LNCaP clone FGC (cell line): Measurements from ENCODE around the gene CAP1.

Experiments used
- DNase-seq: peaks from one replicate; pipeline ENCODE4 v3.0.0-alpha.2; 2011; ENCODE audit warnings: low read depth
- H3K4me3 ChIP-seq: 2 replicates; pipeline ENCODE4 v1.5.1; 2011; ENCODE audit warnings: mild to moderate bottlenecking, low read depth, low read length, control low read depth
- TF ChIP-seq, protein P1 (sequence below): IDR thresholded peaks from 2 replicates; pipeline ENCODE4 v1.5.1; 2012; ENCODE audit warnings: mild to moderate bottlenecking; ENCODE audit not compliant: control insufficient read depth, insufficient read depth; ENCODE audit errors: extremely low read depth

CAP1 gene

DNA sequence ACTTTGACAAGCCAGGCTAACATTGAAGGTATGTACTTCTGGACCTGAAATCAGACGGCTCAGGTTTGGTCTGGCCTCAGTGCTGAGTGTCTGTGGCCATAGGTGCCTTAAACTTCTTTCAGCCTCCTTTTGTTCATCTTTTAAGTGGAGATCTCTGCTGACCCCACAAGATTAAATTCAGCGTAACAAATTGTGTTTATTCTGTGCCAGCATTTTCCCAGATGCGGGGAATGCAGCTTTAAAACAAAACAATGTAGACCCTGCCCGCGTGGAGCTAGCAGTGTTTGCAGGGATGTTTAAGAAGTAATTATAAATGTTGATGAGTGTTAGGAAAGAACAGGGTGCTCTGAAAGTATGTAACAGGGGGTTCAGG is 923 bp downstream of the CAP1 start:
- H3K4me3 ChIP-seq, result peak overlapping the region; percentile 97
- TF ChIP-seq, protein P1, sequence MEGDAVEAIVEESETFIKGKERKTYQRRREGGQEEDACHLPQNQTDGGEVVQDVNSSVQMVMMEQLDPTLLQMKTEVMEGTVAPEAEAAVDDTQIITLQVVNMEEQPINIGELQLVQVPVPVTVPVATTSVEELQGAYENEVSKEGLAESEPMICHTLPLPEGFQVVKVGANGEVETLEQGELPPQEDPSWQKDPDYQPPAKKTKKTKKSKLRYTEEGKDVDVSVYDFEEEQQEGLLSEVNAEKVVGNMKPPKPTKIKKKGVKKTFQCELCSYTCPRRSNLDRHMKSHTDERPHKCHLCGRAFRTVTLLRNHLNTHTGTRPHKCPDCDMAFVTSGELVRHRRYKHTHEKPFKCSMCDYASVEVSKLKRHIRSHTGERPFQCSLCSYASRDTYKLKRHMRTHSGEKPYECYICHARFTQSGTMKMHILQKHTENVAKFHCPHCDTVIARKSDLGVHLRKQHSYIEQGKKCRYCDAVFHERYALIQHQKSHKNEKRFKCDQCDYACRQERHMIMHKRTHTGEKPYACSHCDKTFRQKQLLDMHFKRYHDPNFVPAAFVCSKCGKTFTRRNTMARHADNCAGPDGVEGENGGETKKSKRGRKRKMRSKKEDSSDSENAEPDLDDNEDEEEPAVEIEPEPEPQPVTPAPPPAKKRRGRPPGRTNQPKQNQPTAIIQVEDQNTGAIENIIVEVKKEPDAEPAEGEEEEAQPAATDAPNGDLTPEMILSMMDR, result no peak
- DNase-seq, result no peak

DNA sequence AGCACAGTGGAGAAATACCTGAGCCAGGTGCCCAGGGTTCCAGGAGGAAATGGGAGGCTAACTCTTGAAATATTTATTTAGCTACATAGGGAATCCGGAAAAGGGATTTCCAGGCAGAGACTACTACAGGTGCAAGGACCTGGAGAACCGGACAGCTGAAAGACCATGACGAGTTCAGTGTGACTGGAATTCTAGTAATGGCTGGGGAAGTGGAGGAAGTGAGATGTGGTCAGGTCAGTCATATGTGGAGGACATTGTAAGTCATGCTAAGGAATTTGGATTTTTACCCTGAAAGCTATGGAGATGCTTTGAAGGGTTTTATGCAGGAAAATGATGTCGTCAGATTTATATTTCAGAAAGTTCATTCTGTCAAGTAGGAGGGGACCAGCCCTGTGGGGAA is 1.8 kb downstream of the CAP1 start:
- DNase-seq, result no peak
- H3K4me3 ChIP-seq, result no peak overlapping the region; the same call in 1 of the 2 replicates
- TF ChIP-seq, protein P1, result no peak

DNA sequence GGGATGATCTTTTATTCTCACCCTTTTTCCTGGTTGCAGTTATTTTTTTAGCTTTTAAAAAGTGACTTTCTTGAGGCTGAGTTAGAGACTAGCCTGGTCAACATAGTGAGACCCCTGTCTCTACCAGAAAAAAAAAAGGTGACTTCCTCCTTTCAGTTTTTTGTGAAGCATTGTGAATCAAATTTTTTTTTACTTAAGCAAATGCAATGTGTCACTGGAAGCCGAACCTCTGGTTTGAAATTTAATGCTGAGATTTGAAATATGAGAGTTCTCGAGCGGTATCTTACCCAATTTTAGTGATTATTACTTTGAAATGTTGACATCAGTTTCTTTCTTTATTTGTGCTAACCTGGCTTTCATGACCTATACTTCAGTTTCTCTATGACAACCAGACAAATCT is 3.6 kb downstream of the CAP1 start:
- no peak for DNase-seq
- TF ChIP-seq, protein P1, result no peak
- H3K4me3 ChIP-seq, result no peak overlapping the region

DNA sequence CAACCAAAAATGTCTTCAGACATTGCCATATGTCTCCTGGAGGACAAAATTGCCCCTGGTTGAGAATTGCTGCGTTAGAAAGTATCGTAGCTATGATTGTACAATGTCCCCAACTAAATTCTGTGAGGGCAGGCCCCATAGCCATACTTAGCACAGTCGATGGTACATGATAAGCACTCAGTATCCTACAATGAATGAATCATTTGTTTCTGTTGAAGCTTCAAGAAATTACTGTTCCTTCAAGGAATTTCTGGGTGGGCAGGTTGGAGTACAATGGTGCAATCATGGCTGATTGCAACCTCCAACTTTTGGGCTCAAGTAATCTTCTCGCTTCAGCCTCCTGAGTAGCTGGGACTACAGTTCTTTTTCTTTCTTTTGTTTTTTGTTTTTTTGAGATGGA is 4.7 kb downstream of the CAP1 start:
- no peak overlapping the region for H3K4me3 ChIP-seq
- TF ChIP-seq, protein P1, result no peak
- no peak for DNase-seq

- TF ChIP-seq, protein P1, result no peak
- DNase-seq, result no peak
- H3K4me3 ChIP-seq, result no peak overlapping the region
Observed at GRCh38 chr1:40045766-40046165, 5.2 kb downstream of the CAP1 start.

- no peak overlapping the region for H3K4me3 ChIP-seq
- TF ChIP-seq, protein P1, result no peak
- no peak for DNase-seq
Observed at GRCh38 chr1:40047276-40047675, 6.7 kb downstream of the CAP1 start.

- TF ChIP-seq, protein P1, result no peak
- no peak for DNase-seq
- no peak overlapping the region for H3K4me3 ChIP-seq
Observed at GRCh38 chr1:40047769-40048168, 7.2 kb downstream of the CAP1 start.
